ENCODE data around the gene PPP1R15B.

PPP1R15B gene

GRCh38 chr1:204396015-204396583, 15.5 kb downstream of the PPP1R15B start:
- no peak for DNase-seq

GRCh38 chr1:204391629-204392028, 20.0 kb downstream of the PPP1R15B start:
- no peak for DNase-seq

GRCh38 chr1:204390751-204391466, 20.7 kb downstream of the PPP1R15B start:
- DNase-seq, result no peak

- no peak for DNase-seq
Measured at GRCh38 chr1:204385727-204386126, 25.9 kb downstream of the PPP1R15B start.

- DNase-seq, result no peak
Measured at GRCh38 chr1:204384636-204385352, 26.8 kb downstream of the PPP1R15B start.

GRCh38 chr1:204383163-204383904, 28.3 kb downstream of the PPP1R15B start:
- DNase-seq, result no peak

- DNase-seq, result no peak
Measured at GRCh38 chr1:204382714-204383083, 28.9 kb downstream of the PPP1R15B start.

- DNase-seq, result no peak
Measured at GRCh38 chr1:204380293-204380831, 31.3 kb downstream of the PPP1R15B start.

GRCh38 chr1:204377800-204378668, 33.6 kb downstream of the PPP1R15B start:
- DNase-seq, result peak in 1 of 2 donors; percentile 35

- no peak for DNase-seq
Measured at GRCh38 chr1:204376919-204377799, 34.5 kb downstream of the PPP1R15B start.

- no peak for DNase-seq
Measured at GRCh38 chr1:204376465-204376864, 35.2 kb downstream of the PPP1R15B start.

GRCh38 chr1:204373911-204374310, 37.7 kb downstream of the PPP1R15B start:
- DNase-seq, result no peak

GRCh38 chr1:204370176-204370575, 41.4 kb downstream of the PPP1R15B start:
- DNase-seq, result no peak

- DNase-seq, result no peak
Measured at GRCh38 chr1:204368996-204369726, 42.5 kb downstream of the PPP1R15B start.

- DNase-seq, result no peak
Measured at GRCh38 chr1:204367956-204368355, 43.7 kb downstream of the PPP1R15B start.

GRCh38 chr1:204367193-204367858, 44.3 kb downstream of the PPP1R15B start:
- no peak for DNase-seq

GRCh38 chr1:204366759-204367158, 44.9 kb downstream of the PPP1R15B start:
- no peak for DNase-seq

- DNase-seq, result peak; percentile 80 to 84
Measured at GRCh38 chr1:204363335-204364114, 48.1 kb downstream of the PPP1R15B start.

GRCh38 chr1:204362984-204363334, 48.7 kb downstream of the PPP1R15B start:
- no peak for DNase-seq
